ENCODE data around the gene HOXB9.

The HOXB9 gene

DNA sequence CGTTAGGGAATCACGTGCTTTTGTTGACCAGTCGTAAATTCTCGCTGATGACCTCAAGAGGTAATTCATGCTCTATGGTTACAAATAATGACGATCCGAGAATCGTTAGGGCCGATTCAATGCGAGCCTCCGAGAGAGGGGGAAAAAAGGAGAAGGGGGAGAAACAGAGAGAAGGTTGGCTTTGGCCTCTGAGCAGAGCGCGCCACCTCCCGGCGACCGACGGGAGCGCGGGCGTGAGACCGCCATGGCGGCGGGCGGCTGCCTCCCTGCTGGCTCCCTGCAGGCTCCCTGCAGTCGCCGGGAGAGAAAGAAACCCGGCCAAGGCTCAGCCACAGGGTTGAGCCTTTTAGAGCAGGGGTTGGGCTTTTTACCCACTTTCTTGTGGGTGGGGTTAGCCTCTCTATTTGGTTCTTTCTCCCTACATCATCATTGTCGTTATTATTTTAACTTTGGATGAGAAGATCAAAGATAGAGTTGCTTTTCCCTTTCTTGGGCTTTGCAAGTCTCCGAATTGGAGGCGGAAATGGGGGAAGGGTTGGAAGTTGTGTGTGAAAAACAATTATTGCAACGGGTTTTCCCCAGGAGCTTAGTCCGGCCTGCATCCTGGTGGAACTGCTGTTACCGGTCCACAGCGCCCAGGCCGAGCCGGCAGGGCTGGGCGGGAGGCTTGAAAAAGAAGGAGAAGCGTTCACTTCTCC lies 32.2 kb downstream of the HOXB9 start:
- peak overlapping the region in 1 of 2 experiments; percentile 80 for H3K4me3 ChIP-seq (ENCODE audit: insufficient read depth in 1 of 2, low read depth in 1 of 2, low read length in 2 of 2)
- peaks cover 31 to 34% of the 10 kb centered on the region in 2 experiments for H3K36me3 ChIP-seq (ENCODE audit: control insufficient read depth in 1 of 2, insufficient read depth in 2 of 2, low read depth in 1 of 2, low read length in 2 of 2)
- peak overlapping the region; percentile 36 to 92 for H3K4ac ChIP-seq (ENCODE audit: low read depth in 1 of 2, low read length in 2 of 2)
- H2BK15ac ChIP-seq (ENCODE audit: low read depth, poor library complexity, severe bottlenecking) = no peak overlapping the region
- peaks cover 46% of the 10 kb centered on the region for H3K4me1 ChIP-seq (ENCODE audit: control insufficient read depth, insufficient read depth, low read depth, low read length)
- peak; percentile 98 for DNase-seq
- H3K9ac ChIP-seq (ENCODE audit: low read length) = peak overlapping the region; percentile 98
- peak overlapping the region in 1 of 2 experiments; percentile 71 for H3K14ac ChIP-seq (ENCODE audit: low read length in 2 of 2)
- H2AK5ac ChIP-seq (ENCODE audit: low read length, severe bottlenecking) = peak overlapping the region; percentile 79
- no peak overlapping the region for H2BK5ac ChIP-seq (ENCODE audit: low read depth, low read length, poor library complexity, severe bottlenecking)
- H2BK120ac ChIP-seq (ENCODE audit: low read depth, low read length) = peak overlapping the region; percentile 42
- no peak overlapping the region for H2AFZ ChIP-seq (ENCODE audit: low read depth, low read length)
- peak overlapping the region; percentile 5 to 25 for H3K23ac ChIP-seq (ENCODE audit: low read length in 2 of 2)
- peak overlapping the region; percentile 90 for H3K27ac ChIP-seq (ENCODE audit: low read length, poor library complexity, severe bottlenecking)
- H3K18ac ChIP-seq (ENCODE audit: low read depth in 1 of 2, low read length in 2 of 2) = peak overlapping the region; percentile 90 to 97
- H3K9me3 ChIP-seq (ENCODE audit: control insufficient read depth, low read length) = no peaks in the 10 kb centered on the region
- no peaks in the 10 kb centered on the region for H3K27me3 ChIP-seq (ENCODE audit: control insufficient read depth in 1 of 2, insufficient read depth in 1 of 2, low read length in 2 of 2)
- peak overlapping the region; percentile 53 for H4K91ac ChIP-seq (ENCODE audit: low read length)
- under 1% methylated on average over 32 of the region's 37 CpGs for WGBS
- peaks cover 4% of the 10 kb centered on the region for H3K79me1 ChIP-seq (replicated peaks; ENCODE audit: low read length, poor library complexity, severe bottlenecking)
- peak overlapping the region in 1 of 2 experiments; percentile 86 for H2BK12ac ChIP-seq (ENCODE audit: low read length in 2 of 2)
- peak overlapping the region; percentile 44 for H3K4me2 ChIP-seq (ENCODE audit: low read length, poor library complexity, severe bottlenecking)
- H4K8ac ChIP-seq (ENCODE audit: low read length) = peak overlapping the region; percentile 29

DNA sequence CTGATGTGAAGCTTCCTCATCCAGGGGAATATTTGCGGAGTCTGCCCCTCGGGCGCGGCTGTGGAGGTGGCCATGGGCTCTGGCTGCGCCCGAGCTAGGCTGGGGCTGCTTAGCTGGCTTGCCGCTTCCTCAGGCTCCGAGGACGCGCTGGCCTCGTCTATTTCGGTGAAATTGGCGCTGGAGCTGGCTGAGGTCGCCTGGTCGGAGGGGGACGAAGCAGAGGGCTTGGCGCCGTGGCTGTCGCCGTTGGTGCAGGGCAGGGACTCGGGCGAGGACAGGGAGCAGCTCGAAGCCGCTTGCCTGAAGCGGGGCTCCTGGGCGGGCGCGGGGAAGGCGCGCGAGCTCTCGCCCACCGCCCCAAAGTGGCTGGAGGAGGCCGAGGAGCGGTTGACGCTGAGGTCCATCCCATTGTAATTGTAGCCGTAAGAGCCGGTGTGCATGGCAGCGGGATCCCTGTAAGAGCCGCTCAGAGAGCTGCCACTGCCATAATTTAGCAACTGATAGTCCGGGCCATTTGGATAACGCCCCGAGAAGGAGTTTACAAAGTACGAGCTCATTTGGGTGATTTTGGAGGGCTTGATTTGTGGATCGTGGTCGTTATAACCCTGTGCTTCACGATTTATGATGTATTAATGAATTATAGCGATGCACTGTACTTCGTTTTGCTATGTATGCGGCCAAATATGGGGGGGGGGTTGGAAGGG lies 32.9 kb downstream of the HOXB9 start, which contains the start of gene HOXB5:
HOXB5 (minus strand) TSS at position 654 of the 704 bp plus-strand sequence; CDS start at position 557, 97 bp downstream.
- Histone ChIP-seq H2AK5ac (ENCODE audit: low read length, severe bottlenecking) (peak within 1 kb of the TSS; percentile 79), H3K4ac (ENCODE audit: low read depth in 1 of 2, low read length in 2 of 2) (peak within 1 kb of the TSS; percentile 88 to 92), H2BK12ac (ENCODE audit: low read length in 2 of 2) (peak within 1 kb of the TSS; percentile 80 to 86), H3K4me3 (ENCODE audit: insufficient read depth in 1 of 2, low read depth in 1 of 2, low read length in 2 of 2) (peak within 1 kb of the TSS; percentile 55 to 80), H3K23ac (ENCODE audit: low read length in 2 of 2) (peak within 1 kb of the TSS; percentile 81 to 100), H3K4me2 (ENCODE audit: low read length, poor library complexity, severe bottlenecking) (peak within 1 kb of the TSS; percentile 92), H3K9me3 (ENCODE audit: control insufficient read depth, low read length) (no peaks in the 10 kb centered on the region), H3K27me3 (ENCODE audit: control insufficient read depth in 1 of 2, insufficient read depth in 1 of 2, low read length in 2 of 2) (no peaks in the 10 kb centered on the region), H3K4me1 (ENCODE audit: control insufficient read depth, insufficient read depth, low read depth, low read length) (peaks cover 44% of the 10 kb centered on the region), H3K14ac (ENCODE audit: low read length in 2 of 2) (peak within 1 kb of the TSS; percentile 44 to 98), H3K9ac (ENCODE audit: low read length) (peak within 1 kb of the TSS; percentile 98), H2BK120ac (ENCODE audit: low read depth, low read length) (peak within 1 kb of the TSS; percentile 89), H2BK15ac (ENCODE audit: low read depth, poor library complexity, severe bottlenecking) (peak within 1 kb of the TSS; percentile 83), H4K8ac (ENCODE audit: low read length) (peak within 1 kb of the TSS; percentile 87), H2AFZ (ENCODE audit: low read depth, low read length) (no peak within 1 kb of the TSS), H2BK5ac (ENCODE audit: low read depth, low read length, poor library complexity, severe bottlenecking) (peak within 1 kb of the TSS; percentile 39), H4K91ac (ENCODE audit: low read length) (peak within 1 kb of the TSS; percentile 99), H3K18ac (ENCODE audit: low read depth in 1 of 2, low read length in 2 of 2) (peak within 1 kb of the TSS; percentile 97 to 99), H3K36me3 (ENCODE audit: control insufficient read depth in 1 of 2, insufficient read depth in 2 of 2, low read depth in 1 of 2, low read length in 2 of 2) (peaks cover 31 to 34% of the 10 kb centered on the region in 2 experiments), H3K27ac (ENCODE audit: low read length, poor library complexity, severe bottlenecking) (peak within 1 kb of the TSS; percentile 90), H3K79me1 (replicated peaks; ENCODE audit: low read length, poor library complexity, severe bottlenecking) (peaks cover 4% of the 10 kb centered on the region)
- DNase-seq = no peak
- under 1% methylated on average over 50 of the region's 50 CpGs for WGBS

DNA sequence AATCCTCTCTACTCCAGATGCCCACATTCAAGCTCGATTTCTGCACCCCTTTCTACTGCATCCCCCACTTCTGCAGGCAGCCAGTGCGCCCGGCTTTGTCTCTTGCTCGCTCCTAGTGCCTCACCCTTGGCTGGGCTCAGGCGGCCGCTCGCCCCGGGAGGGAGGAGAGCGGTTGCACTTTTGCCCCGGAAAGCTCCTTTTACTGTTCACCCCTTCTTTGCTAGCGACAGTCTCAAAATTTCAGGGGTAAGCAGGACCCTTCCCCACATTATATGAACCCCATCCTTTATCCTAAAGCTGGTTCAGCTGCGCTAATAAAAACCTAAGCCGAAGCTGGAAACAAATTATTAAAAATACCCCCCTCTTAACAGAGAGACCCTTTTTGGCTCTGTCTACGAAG lies 33.6 kb downstream of the HOXB9 start:
- no peak for DNase-seq
- H3K4me1 ChIP-seq (ENCODE audit: control insufficient read depth, insufficient read depth, low read depth, low read length) = peaks cover 48% of the 10 kb centered on the region
- H3K9me3 ChIP-seq (ENCODE audit: control insufficient read depth, low read length) = no peaks in the 10 kb centered on the region
- H2AFZ ChIP-seq (ENCODE audit: low read depth, low read length) = no peak overlapping the region
- H3K36me3 ChIP-seq (ENCODE audit: control insufficient read depth in 1 of 2, insufficient read depth in 2 of 2, low read depth in 1 of 2, low read length in 2 of 2) = peaks cover 31 to 34% of the 10 kb centered on the region in 2 experiments
- H4K8ac ChIP-seq (ENCODE audit: low read length) = peak overlapping the region; percentile 61
- WGBS = 6% methylated on average over 13 of the region's 14 CpGs
- peak overlapping the region in 1 of 2 experiments; percentile 73 for H2BK12ac ChIP-seq (ENCODE audit: low read length in 2 of 2)
- H3K27ac ChIP-seq (ENCODE audit: low read length, poor library complexity, severe bottlenecking) = peak overlapping the region; percentile 22
- H3K4ac ChIP-seq (ENCODE audit: low read depth in 1 of 2, low read length in 2 of 2) = peak overlapping the region; percentile 66 to 89
- peak overlapping the region in 1 of 2 experiments; percentile 96 for H3K14ac ChIP-seq (ENCODE audit: low read length in 2 of 2)
- H3K4me2 ChIP-seq (ENCODE audit: low read length, poor library complexity, severe bottlenecking) = peak overlapping the region; percentile 92
- peak overlapping the region; percentile 50 for H2BK120ac ChIP-seq (ENCODE audit: low read depth, low read length)
- H3K9ac ChIP-seq (ENCODE audit: low read length) = peak overlapping the region; percentile 98
- H2BK15ac ChIP-seq (ENCODE audit: low read depth, poor library complexity, severe bottlenecking) = no peak overlapping the region
- peak overlapping the region; percentile 52 for H4K91ac ChIP-seq (ENCODE audit: low read length)
- H3K4me3 ChIP-seq (ENCODE audit: insufficient read depth in 1 of 2, low read depth in 1 of 2, low read length in 2 of 2) = peak overlapping the region; percentile 23 to 80
- peaks cover 4% of the 10 kb centered on the region for H3K79me1 ChIP-seq (replicated peaks; ENCODE audit: low read length, poor library complexity, severe bottlenecking)
- no peak overlapping the region for H3K23ac ChIP-seq (ENCODE audit: low read length in 2 of 2)
- peak overlapping the region; percentile 91 to 93 for H3K18ac ChIP-seq (ENCODE audit: low read depth in 1 of 2, low read length in 2 of 2)
- H2AK5ac ChIP-seq (ENCODE audit: low read length, severe bottlenecking) = peak overlapping the region; percentile 66
- peak overlapping the region; percentile 9 for H2BK5ac ChIP-seq (ENCODE audit: low read depth, low read length, poor library complexity, severe bottlenecking)
- H3K27me3 ChIP-seq (ENCODE audit: control insufficient read depth in 1 of 2, insufficient read depth in 1 of 2, low read length in 2 of 2) = no peaks in the 10 kb centered on the region

All from mesenchymal stem cell (in vitro differentiated cells and primary cell).